Stimulated activated CD8-positive, alpha-beta memory T cell treated with anti-CD3 and anti-CD28 coated beads, Interleukin-4, amount 100 ng/mL, for 4 hours (primary cell): ENCODE data around the gene FATE1.

ENCODE experiments used
- DNase-seq, 2 donors: peaks; one replicate each; pipeline ENCODE4 v3.0.0-alpha.2; 2020; ENCODE audit warnings: low read depth in 2 of 2, low spot score in 1 of 2

Gene FATE1

GRCh38 chrX:151703487-151703886 is 12.3 kb upstream of the FATE1 start:
- DNase-seq = no peak

- DNase-seq = no peak
These were observed 11.7 kb upstream of the FATE1 start for GRCh38 chrX:151704041-151704663.

- DNase-seq = no peak
These were observed 7.0 kb upstream of the FATE1 start for GRCh38 chrX:151708821-151709220.

DNA sequence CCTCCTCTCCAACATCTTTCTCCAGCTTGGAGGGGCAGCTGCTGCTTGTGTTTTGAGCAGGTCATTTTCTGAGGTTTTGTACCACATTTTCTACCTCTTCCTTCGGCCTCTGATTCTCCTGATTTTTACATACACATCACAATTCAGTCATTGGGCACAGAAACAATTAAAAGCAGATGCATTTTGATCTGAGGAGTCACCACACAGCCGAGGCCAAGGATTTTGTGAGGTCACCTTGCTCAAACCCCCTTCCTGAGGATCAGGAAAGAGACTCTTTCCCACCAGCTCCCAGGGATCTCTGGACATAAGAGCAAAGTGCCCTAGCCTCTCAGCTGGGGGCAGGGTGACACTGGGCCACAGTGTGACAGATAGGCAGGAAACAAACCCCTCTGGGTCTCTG is 5.4 kb upstream of the FATE1 start:
- DNase-seq = no peak

- DNase-seq = no peak
These were observed 4.7 kb upstream of the FATE1 start for GRCh38 chrX:151711154-151711553.

DNA sequence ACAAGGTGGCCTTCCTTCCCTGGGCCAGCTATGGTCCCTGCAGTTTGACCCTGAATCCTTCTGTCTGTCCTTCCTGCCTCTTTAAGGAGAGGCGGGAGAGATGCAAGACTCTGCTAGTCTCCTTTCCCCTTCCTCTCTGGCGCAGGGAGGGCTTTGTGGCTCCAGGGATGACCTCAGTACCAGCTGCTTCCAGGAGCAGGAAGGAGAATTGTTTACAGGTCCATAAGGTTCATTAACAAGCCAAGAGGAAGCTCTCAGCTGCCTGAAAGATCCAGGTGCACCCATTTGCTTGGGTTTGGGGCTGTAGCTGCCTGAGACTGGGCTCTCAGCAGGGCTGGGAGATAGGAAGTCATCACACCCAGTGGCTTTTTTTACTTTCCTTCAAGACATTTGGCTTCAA is 4.0 kb upstream of the FATE1 start:
- no peak for DNase-seq

DNA sequence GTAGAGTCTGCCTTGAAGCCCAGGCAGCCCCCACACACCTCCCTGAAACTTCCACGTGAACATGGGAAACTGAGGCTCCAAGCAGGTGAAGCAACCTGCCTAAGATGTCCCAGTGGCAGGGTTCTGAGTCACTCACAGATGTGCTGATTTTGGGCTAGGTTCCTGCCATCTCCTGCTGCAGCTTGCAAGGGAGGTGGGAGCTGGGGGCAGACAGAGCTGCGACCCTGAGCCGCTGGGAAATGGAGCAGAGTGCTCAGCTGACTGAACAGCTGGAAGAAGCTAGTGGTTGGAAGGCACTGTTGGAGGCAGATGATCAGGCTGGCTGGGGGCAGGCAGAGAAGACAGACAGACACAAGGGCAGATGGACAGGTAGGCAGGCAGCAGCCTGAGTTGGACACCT is 3.6 kb upstream of the FATE1 start:
- DNase-seq = no peak

DNA sequence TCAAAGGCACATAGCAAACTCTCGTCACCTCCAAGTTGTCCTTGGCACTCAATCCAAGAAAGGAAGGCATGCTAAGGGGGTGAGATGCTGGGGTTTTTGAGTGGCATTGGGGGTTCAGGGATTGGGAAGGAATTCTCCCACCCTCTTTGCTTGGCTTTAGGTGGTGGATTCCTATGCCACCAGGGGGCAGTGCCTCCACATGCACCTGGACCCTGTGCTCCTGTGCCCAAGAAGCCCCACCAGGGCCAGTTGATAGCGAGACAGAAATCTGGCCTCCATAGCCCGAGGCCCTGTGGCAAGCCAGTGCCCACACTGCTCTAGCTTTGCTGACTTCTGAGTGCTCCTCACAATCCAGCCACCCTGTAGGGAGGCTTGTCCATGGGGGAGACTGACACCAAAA is 2.0 kb upstream of the FATE1 start:
- DNase-seq = no peak

GRCh38 chrX:151714362-151714761 is 1.5 kb upstream of the FATE1 start:
- DNase-seq = no peak

- DNase-seq = no peak
These were observed 6.5 kb downstream of the FATE1 start for GRCh38 chrX:151722241-151722846.

GRCh38 chrX:151723156-151723760 is 7.4 kb downstream of the FATE1 start:
- no peak for DNase-seq

DNA sequence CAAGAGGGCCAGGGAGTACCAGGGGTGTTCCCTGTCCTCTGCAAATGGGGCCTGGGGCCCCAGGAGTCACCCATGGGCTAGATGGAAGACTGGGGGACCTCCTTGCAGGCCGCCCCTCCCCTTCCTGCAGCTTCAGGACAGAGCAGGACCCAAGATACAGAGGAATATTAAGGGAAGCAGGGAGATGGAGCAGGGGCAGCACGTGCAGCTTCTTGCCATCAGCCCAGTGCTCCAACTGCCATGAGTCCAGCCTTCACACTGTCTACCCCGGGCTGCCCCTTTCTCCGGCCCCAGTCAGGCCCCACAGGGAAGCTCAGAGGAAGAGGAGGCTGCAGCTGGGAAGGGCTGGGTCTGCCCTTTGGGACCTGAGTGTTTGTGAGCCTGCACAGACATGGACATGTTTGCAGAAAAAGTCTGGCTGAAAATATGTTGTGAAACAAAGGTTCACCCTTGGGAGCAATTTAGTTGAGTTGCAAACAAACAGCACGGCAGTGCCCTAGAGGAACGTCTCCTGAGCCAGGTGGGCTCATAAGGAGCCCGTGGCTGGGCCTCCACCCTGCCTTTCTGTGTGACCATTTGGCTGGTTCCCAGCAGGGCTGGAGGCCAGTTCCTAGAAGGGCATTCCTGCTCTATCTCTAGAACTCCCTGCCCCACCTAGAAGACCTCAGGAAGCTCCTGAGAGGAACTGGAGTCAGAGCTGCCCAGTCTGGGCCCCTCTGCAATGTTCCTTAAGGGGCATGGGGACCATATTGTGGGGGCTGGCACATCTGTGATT is 8.9 kb downstream of the FATE1 start:
- DNase-seq = no peak

- no peak for DNase-seq
These were observed 9.4 kb downstream of the FATE1 start for GRCh38 chrX:151725338-151725614.

DNA sequence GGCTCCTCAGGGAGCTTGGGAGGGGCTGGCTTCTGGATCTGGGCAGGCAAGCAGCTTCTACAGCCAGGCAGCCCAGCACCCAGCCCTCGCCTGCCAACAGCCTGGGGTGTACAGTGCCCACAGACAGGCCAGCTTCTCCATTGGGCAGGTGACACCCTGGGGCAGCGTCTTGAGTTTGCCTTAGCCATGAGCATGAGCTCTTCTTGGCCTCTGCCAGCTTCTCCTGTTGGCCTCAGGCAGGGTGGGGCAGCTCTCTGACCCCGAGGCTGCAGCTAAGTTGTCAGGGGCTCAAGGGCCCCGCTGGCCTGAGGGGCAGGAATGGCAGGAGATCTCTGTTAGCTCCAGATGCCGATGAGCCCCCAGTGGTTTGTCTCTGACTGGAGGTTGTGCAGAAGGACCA is 10.9 kb downstream of the FATE1 start:
- DNase-seq = no peak

DNA sequence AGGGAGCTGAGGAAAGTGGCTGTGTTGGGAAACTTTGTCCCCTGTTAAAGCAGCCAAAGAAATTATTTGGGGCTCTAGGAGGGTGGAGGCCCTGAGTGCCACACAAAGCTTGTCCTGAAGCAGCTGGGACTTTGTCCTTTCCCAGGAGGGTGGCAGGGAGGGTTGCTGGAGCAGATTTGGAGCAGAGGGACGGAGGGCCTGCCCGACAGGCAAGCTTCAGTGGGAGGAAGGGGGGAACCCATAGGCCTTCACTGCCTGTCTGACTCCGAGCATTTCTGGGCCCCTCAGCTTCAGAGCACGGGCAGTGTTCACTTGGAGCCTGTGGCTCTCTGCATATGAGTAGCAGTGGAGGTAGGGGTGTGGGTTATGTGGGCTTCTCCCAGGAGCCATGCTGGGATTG is 11.5 kb downstream of the FATE1 start:
- no peak for DNase-seq

GRCh38 chrX:151729056-151729725 is 13.4 kb downstream of the FATE1 start:
- no peak for DNase-seq

- DNase-seq = no peak
These were observed 18.6 kb downstream of the FATE1 start, which contains the start of gene CNGA2 for GRCh38 chrX:151734446-151734845. Gene CNGA2, plus strand, starts transcription at chrX:151734746. Its CDS starts 3,738 bp downstream, at chrX:151738484.

- DNase-seq = no peak
These were observed 19.4 kb downstream of the FATE1 start for GRCh38 chrX:151735219-151735618.

DNA sequence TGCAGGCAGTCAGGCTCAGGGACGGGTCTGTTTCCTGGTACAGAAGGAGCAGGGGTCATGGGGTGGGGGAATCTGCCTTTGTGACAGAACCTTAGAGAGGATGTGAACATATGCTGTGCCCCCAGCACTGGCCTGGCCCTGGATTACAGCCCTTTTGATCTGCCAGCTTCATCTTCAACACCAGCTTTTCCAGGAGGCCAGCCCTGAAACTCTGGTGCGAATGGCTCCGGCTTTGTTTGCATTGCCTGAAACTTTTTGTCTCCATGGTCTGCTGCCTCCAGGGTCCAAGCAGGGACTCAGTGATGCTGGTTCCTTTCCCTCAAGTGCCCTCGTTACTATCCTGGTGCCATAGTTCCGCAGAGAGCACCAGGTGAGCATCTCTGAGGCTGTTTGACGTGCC is 20.9 kb downstream of the FATE1 start:
- no peak for DNase-seq

DNA sequence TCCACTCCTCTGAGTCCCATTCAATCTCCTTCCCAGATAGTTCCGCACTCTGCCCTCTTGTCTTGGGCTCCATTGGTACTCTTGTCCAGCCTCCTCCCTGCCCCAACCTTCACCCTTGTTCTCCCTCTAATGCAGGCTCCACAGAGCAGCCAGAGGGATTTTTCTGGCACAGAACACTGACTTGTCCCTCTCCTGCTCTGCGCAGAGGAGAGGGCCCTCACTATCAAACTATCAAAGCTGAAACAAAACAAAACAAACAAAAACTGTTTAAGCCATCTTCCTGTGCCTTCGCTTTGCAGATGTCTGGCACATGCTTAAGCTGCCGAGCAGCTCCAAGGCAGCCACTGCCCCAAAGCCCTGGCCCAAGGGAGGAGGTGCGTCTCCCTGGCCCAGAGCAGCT is 21.7 kb downstream of the FATE1 start:
- no peak for DNase-seq

DNA sequence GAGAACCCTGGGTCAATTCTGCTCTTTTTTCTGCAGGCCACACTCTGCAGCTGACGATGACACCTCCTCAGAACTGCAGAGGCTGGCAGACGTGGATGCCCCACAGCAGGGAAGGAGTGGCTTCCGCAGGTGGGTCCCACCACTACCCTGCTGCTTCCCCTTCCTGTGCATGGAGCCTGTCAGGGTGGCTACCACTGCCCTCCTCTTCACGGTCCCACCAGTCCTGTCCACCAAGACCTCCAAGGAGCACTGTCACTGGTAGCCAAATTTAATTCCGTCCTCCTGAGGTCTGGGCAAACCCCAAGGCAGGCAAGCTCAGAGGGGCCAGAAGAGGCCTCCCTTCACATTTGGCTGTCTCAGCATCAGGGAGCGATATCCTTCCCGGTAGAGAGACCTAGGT is 22.9 kb downstream of the FATE1 start:
- DNase-seq = no peak

DNA sequence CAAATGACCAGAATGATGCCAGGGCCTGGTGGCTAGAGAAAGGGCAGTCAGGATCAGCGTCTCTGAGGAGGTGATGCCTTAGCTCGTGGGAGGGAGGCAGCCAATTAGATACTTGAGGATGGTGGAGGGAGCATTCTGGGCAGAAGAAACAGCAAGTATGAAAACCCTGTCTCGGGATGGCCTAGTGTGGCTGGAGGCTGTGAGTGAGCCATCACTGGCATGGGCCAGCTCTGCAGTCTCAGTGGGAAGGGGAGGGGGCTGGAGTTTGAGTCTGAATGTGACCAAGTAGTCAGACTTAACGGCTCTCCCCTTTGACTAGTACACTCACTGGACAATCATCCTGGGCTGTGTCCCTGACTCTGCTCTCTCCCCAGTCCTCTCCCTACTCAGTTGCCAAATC is 25.8 kb downstream of the FATE1 start:
- no peak for DNase-seq
